Measurements from ENCODE around the gene DSPP.

GRCh38 chr4:87651941-87652340, 43.6 kb downstream of the DSPP start:
- TF ChIP-seq POLR2AphosphoS5 (IDR thresholded peaks at IDR 0.05; ENCODE audit: borderline replicate concordance, low read depth, low read length) (no peak), EZH2 (IDR thresholded peaks at IDR 0.05) (no peak)
